Suprapubic skin (tissue), 4 donors: ENCODE measurements around the gene CDH19. TPM values are rescaled to one million over a fixed set of nuclear protein-coding genes. Genes with fewer than 3 reads are reported as not detected.

ENCODE experiments used
- DNase-seq, 2 donors: peaks; one replicate each; pipeline ENCODE4 v3.0.0-alpha.2; 2019; ENCODE audit warnings: low spot score in 2 of 2
- H3K27ac ChIP-seq: fragments of 200-600 bp; sonication (generic); one replicate; pipeline ENCODE4 v1.5.1; 2019
- H3K27me3 ChIP-seq: fragments of 200-600 bp; sonication (generic); one replicate; pipeline ENCODE4 v1.5.1; 2019
- H3K36me3 ChIP-seq: fragments of 200-600 bp; sonication (generic); one replicate; pipeline ENCODE4 v1.5.1; 2019
- H3K4me1 ChIP-seq: fragments of 200-600 bp; sonication (generic); one replicate; pipeline ENCODE4 v1.5.1; 2019
- H3K4me3 ChIP-seq: fragments of 200-600 bp; sonication (generic); one replicate; pipeline ENCODE4 v1.5.1; 2019; ENCODE audit warnings: mild to moderate bottlenecking
- H3K9me3 ChIP-seq: fragments of 200-600 bp; sonication (generic); one replicate; pipeline ENCODE4 v1.5.1; 2019
- EP300 ChIP-seq: sonication (generic); formaldehyde crosslinking; IDR thresholded peaks from one replicate; pipeline ENCODE4 v1.6.1; 2017; ENCODE audit warnings: antibody characterized with exemption
- POLR2A ChIP-seq, 2 donors: fragments of 450-650 bp; IDR thresholded peaks; one replicate each; pipeline ENCODE4 v1.6.1; 2017; ENCODE audit warnings: antibody characterized with exemption in 2 of 2, mild to moderate bottlenecking in 2 of 2, moderate library complexity in 2 of 2
- POLR2AphosphoS5 ChIP-seq, 3 donors: sonication (generic); formaldehyde crosslinking; IDR thresholded peaks; one replicate each; pipeline ENCODE4 v1.6.1; 2017; ENCODE audit warnings: antibody characterized with exemption in 3 of 3
- WGBS: methylation state at CpG from one replicate; pipeline ENCODE4 v1.1.5; 2018; 5-methylcytosine and 5-hydroxymethylcytosine counted together
- total RNA-seq, 4 donors: library from RNA; depleted of rRNA; stranded (reverse); fragments of >200 nt; gene quantifications; one replicate each; pipeline ENCODE4 v1.1.0, GENCODE V29; 2016
- TF ChIP-seq, protein P1 (sequence below), 2 donors: fragments of 200-600 bp in 1 of 2; fragments of 450-650 bp in 1 of 2; sonication (generic) in 1 of 2; IDR thresholded peaks; one replicate each; pipeline ENCODE4 v1.5.1; 2016 to 2019; ENCODE audit warnings: antibody characterized with exemption in 2 of 2, mild to moderate bottlenecking in 1 of 2, moderate library complexity in 1 of 2

The CDH19 gene
- total RNA-seq, 4 donors from 2014 or later: 3.8 to 8.6 (median 6.5) TPM

DNA sequence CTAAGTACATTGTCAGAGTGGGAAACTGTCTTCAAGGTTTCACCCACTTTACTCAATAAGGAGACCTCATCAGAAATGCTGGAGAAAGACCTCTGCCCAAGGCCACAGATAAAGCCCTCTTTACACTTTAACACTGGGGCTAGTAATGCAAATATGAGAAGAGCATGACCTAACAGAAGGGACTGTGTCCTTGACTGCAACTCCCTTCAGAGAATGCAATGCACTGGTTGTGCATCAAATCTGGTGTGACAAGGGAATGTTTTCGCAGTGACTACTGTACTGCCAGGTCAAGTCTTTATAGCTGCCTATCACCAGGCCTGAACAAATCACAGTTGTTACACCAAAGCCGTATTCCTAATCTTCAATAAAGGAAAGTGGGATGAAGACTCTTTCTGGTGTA lies 28.6 kb downstream of the CDH19 start:
- Histone ChIP-seq H3K27ac (no peak overlapping the region), H3K4me3 (no peak overlapping the region), H3K4me1 (no peaks in the 10 kb centered on the region), H3K9me3 (no peaks in the 10 kb centered on the region), H3K36me3 (no peaks in the 10 kb centered on the region), H3K27me3 (no peaks in the 10 kb centered on the region)
- WGBS: 91% methylated on average over 2 of the region's 2 CpGs
- DNase-seq: no peak
- TF ChIP-seq POLR2AphosphoS5 (IDR thresholded peaks at IDR 0.05) (no peak), EP300 (no peak), POLR2A (IDR thresholded peaks at IDR 0.05) (no peak)
- TF ChIP-seq, protein P1, sequence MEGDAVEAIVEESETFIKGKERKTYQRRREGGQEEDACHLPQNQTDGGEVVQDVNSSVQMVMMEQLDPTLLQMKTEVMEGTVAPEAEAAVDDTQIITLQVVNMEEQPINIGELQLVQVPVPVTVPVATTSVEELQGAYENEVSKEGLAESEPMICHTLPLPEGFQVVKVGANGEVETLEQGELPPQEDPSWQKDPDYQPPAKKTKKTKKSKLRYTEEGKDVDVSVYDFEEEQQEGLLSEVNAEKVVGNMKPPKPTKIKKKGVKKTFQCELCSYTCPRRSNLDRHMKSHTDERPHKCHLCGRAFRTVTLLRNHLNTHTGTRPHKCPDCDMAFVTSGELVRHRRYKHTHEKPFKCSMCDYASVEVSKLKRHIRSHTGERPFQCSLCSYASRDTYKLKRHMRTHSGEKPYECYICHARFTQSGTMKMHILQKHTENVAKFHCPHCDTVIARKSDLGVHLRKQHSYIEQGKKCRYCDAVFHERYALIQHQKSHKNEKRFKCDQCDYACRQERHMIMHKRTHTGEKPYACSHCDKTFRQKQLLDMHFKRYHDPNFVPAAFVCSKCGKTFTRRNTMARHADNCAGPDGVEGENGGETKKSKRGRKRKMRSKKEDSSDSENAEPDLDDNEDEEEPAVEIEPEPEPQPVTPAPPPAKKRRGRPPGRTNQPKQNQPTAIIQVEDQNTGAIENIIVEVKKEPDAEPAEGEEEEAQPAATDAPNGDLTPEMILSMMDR (IDR thresholded peaks at IDR 0.05): no peak

DNA sequence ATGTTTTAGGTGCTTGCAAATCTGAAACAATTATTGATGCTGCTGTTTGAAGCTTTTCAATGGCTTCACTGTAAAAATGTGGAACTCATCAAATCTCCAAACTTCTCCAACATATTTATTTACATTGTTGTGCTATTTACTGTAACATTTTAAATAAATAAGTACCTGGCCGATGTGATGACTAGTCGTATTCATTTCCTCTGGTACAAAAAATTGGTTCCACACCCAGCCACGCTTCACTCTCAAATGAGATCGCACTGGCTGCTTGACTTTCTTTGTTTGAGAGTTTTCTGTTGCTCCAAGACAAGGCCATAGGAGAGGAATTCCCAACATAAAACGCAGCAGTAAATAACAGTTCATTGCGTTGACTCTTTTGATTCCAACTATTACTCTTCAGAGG lies 32.0 kb downstream of the CDH19 start:
- no peak for TF ChIP-seq EP300
- no peak for TF ChIP-seq POLR2AphosphoS5 (IDR thresholded peaks at IDR 0.05)
- Histone ChIP-seq H3K9me3 (no peaks in the 10 kb centered on the region), H3K4me1 (no peaks in the 10 kb centered on the region), H3K27me3 (no peaks in the 10 kb centered on the region), H3K27ac (no peak overlapping the region), H3K4me3 (no peak overlapping the region), H3K36me3 (no peaks in the 10 kb centered on the region)
- no peak for DNase-seq
- 68% methylated on average over 6 of the region's 6 CpGs for WGBS

DNA sequence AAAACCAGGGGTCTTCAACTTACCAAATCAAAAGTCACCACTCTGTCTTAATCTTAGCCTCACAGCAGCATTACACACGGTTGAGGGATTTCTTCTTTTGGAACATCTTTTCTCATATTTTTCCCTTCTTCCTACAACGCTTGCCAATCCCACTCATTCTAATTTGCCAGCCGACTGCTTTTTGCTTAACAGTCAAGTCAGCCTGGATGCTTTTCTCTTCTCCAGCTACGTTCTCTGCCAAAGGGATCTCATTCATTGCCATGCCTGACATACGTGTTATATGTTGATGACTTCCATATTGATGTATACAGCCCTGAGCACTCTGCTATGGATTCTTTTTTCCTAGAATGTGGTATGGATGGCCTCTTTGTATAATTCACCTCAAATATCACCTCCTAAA lies 37.3 kb downstream of the CDH19 start:
- whole genome bisulfite sequencing: 72% methylated on average over 5 of the region's 5 CpGs

DNA sequence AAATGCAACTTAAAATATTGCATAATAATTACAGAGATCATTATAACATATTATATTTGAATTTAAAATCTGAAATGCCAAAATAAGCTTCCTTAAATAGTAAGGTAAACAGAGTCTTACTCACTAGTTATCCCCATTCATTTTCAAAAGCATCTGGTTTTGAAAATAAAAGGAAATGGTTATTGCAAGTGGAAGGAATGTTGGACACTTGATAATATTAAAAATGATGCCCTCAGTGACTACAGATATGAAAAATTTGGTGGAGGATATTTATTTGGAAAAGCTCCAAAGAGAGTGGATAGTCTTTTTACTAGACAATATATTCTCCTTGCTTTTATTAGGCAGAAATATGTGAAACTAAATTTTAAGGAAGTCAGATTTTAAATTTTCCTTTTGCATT lies 39.7 kb downstream of the CDH19 start:
- Histone ChIP-seq H3K4me1 (no peaks in the 10 kb centered on the region), H3K9me3 (no peaks in the 10 kb centered on the region), H3K4me3 (no peak overlapping the region), H3K27me3 (no peaks in the 10 kb centered on the region), H3K36me3 (no peaks in the 10 kb centered on the region), H3K27ac (no peak overlapping the region)
- no peak for DNase-seq
- no peak for TF ChIP-seq POLR2AphosphoS5 (IDR thresholded peaks at IDR 0.05)
- no peak for TF ChIP-seq EP300
- no peak for TF ChIP-seq POLR2A (IDR thresholded peaks at IDR 0.05)
- TF ChIP-seq, protein P1 (IDR thresholded peaks at IDR 0.05): no peak

More for the DNA sequence above, 37.3 kb downstream of the CDH19 start:
- DNase-seq: no peak
- no peak overlapping the region for H3K4me3 ChIP-seq
- H3K36me3 ChIP-seq: no peaks in the 10 kb centered on the region
- TF ChIP-seq, protein P1 (IDR thresholded peaks at IDR 0.05): no peak
- TF ChIP-seq POLR2A (IDR thresholded peaks at IDR 0.05): no peak
- TF ChIP-seq EP300: no peak
- TF ChIP-seq POLR2AphosphoS5 (IDR thresholded peaks at IDR 0.05): no peak
- H3K4me1 ChIP-seq: no peaks in the 10 kb centered on the region
- no peaks in the 10 kb centered on the region for H3K9me3 ChIP-seq
- H3K27ac ChIP-seq: no peak overlapping the region
- H3K27me3 ChIP-seq: no peaks in the 10 kb centered on the region

DNA sequence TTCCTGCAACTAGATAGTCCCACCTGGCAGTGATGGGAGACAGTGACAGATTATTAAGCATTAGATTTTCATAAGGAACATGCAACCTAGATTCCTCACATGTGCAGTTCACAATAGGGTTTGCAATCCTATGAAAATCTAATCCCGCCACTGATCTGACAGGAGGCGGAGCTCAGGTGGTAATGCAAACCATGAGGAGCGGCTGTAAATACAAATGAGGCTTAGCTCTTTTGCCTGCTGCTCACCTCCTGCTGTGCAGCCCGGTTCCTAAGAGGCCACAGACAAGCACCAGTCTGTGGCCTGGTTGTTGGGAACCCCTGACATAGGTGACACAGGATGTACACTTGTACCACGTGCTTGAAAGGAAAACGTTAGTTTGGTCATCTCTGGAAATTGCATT lies 41.6 kb downstream of the CDH19 start:
- DNase-seq: no peak
- Histone ChIP-seq H3K9me3 (no peaks in the 10 kb centered on the region), H3K36me3 (no peaks in the 10 kb centered on the region), H3K4me3 (no peak overlapping the region), H3K27me3 (no peaks in the 10 kb centered on the region), H3K4me1 (no peaks in the 10 kb centered on the region), H3K27ac (no peak overlapping the region)
- no peak for TF ChIP-seq POLR2AphosphoS5 (IDR thresholded peaks at IDR 0.05)
- no peak for TF ChIP-seq POLR2A (IDR thresholded peaks at IDR 0.05)
- TF ChIP-seq, protein P1 (IDR thresholded peaks at IDR 0.05): no peak
- TF ChIP-seq EP300: no peak
- 91% methylated on average over 6 of the region's 6 CpGs for WGBS

DNA sequence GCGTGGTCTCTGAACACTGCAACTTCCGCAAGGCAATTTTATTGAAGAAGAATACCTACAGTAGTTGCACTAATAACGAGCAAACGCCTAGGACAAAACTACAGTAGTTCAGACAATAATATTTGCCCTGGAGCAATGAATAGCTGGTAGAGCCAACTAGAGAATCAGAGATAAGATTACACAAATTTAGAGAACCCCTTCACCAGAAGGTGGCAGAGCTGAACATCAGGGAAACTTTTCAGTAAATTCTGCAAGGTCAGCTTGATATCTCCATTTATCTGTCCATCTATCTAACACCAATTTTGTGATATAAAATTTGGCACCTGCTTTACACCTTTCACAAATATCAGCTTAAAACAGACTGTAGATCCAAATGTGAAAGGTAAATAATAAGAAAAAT lies 43.8 kb downstream of the CDH19 start:
- H3K4me1 ChIP-seq: no peaks in the 10 kb centered on the region
- no peak for DNase-seq
- no peak for TF ChIP-seq POLR2A (IDR thresholded peaks at IDR 0.05)
- TF ChIP-seq, protein P1 (IDR thresholded peaks at IDR 0.05): no peak
- no peak for TF ChIP-seq EP300
- TF ChIP-seq POLR2AphosphoS5 (IDR thresholded peaks at IDR 0.05): no peak
- no peak overlapping the region for H3K4me3 ChIP-seq
- H3K27me3 ChIP-seq: no peaks in the 10 kb centered on the region
- H3K36me3 ChIP-seq: no peaks in the 10 kb centered on the region
- no peak overlapping the region for H3K27ac ChIP-seq
- no peaks in the 10 kb centered on the region for H3K9me3 ChIP-seq
- 60% methylated on average over 4 of the region's 4 CpGs for WGBS
